Adrenal gland (tissue), 5 donors: ENCODE measurements around the gene AFAP1L2.

ENCODE experiments used
- POLR2A ChIP-seq, 2 donors: fragments of 450-650 bp; IDR thresholded peaks; one replicate each; pipeline ENCODE4 v1.6.1; 2017; ENCODE audit warnings: antibody characterized with exemption in 2 of 2, mild to moderate bottlenecking in 2 of 2, moderate library complexity in 1 of 2
- TF ChIP-seq, protein P1 (sequence below), 6 experiments: fragments of 450-650 bp in 4 of 6; fragments of 200-600 bp in 2 of 6; sonication (generic) in 1 of 6; IDR thresholded peaks; 1 replicate in 5 of 6; 2 replicates in 1 of 6; pipeline versions ENCODE4 v1.5.1 to v1.8.0; 2016 to 2021; ENCODE audit warnings: antibody characterized with exemption in 6 of 6, mild to moderate bottlenecking in 2 of 6, moderate library complexity in 1 of 6
- donor health status: DM: no; HTN: no; CAD: no.

DNA sequence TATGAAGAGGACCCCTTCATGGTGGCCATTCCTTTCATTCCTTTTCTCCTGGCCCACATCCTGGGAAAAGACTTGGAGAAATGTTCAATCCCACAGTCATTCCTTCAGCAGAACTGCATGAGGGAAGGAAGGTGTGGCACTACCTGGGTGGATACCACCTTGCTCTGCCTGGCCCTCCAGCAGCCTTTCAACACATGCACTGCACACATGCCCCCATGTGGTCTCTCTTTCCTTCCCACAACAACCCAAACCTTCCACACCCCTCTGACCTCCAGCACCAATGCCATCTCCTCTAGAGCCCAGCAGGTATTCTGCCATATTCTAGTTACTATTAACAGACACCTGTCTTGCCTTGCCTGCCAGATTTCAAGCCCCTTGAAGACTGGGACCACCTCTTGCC is 40.5 kb upstream of the AFAP1L2 start:
- TF ChIP-seq, protein P1, sequence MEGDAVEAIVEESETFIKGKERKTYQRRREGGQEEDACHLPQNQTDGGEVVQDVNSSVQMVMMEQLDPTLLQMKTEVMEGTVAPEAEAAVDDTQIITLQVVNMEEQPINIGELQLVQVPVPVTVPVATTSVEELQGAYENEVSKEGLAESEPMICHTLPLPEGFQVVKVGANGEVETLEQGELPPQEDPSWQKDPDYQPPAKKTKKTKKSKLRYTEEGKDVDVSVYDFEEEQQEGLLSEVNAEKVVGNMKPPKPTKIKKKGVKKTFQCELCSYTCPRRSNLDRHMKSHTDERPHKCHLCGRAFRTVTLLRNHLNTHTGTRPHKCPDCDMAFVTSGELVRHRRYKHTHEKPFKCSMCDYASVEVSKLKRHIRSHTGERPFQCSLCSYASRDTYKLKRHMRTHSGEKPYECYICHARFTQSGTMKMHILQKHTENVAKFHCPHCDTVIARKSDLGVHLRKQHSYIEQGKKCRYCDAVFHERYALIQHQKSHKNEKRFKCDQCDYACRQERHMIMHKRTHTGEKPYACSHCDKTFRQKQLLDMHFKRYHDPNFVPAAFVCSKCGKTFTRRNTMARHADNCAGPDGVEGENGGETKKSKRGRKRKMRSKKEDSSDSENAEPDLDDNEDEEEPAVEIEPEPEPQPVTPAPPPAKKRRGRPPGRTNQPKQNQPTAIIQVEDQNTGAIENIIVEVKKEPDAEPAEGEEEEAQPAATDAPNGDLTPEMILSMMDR (IDR thresholded peaks at IDR 0.05): no peak
- no peak for TF ChIP-seq POLR2A (IDR thresholded peaks at IDR 0.05)
